GM21367 (cell line): ENCODE data around the gene HBS1L.

Source experiments
- ATAC-seq: cut with Tn5 transposase; IDR thresholded peaks from one replicate; pipeline ENCODE4 v1.9.1; 2021; ENCODE audit not compliant: unreplicated experiment

Gene HBS1L

DNA sequence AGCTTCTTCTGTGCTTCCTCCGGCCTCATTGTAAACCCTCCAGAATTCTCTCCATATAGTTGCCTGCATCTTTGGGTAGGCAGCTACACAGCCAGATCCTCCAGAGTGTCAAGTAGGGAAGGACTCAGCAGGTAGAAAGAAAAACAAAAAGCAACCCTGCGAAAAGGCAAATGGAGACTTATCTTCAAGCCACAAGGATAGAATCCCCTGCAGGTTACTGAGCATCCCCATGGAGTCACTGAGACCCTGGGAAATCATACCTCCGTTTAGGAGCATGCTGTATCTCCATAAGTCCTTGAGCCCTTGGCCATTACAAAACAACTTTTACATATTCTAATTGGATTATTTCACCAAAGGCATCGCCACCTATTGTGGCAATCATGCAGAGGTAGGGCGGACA, 133.3 kb downstream of the HBS1L start:
- ATAC-seq: no peak

DNA sequence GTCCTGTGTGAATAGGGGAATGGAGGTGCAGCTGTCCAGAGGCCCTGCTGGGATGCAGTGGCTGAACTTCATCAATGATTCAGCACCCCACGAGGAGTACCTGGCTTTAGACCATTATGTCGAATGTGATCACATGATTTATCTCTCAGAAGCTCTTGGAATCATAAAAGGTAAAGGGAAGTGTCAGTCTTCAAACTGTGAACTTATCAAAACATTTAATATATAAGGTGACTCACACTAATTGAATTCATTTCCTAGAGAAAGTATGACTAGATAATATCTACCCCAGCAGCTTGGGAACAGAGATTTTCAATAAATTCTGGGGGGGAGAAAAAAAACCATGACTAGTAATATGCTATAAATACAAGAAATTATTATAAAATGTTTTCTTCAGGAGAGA, 134.2 kb downstream of the HBS1L start:
- no peak for ATAC-seq

DNA sequence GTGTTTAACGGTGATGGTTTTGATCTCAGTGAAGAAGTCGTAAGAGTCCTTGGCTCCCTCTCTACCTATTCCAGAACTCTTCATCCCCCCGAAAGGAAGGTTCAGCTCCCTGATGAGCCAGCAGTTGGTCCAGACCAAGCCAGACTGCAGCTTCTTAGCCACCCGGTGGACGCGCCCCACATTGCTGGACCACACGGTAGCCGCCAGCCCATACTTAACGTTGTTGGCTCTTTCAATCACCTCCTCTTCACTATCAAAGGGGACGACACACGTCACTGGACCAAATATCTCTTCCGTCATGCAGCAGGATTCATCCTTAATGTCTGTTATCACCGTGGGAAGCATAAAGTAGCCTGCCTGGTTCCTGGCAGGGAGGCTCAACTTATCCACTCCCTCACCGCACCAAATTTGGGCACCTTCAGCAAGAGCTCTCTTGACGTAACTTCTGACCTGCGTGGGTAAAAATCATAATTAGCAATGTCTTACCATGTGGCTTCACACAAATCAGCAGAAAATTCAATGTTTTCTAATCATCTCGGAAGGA, 136.1 kb downstream of the HBS1L start:
- no peak for ATAC-seq

DNA sequence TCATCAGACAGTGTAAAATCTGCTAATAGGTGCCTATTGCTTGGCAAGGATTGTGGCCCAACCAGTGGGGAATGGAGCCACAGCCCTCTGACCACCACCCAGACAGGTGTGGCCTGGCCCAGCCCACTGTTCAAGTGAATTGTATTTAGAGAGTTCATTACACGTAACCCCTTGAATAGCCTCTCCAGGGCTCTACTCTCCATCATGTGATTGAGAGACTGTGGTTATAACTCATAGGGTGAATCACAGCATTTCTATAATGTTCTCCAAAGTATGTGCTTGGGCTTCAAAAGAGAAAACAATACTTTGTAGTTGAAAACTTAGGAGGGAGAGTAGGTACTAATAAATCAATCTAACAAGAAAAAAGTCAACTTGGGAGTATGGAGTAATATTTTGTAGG, 143.1 kb downstream of the HBS1L start:
- ATAC-seq: no peak

DNA sequence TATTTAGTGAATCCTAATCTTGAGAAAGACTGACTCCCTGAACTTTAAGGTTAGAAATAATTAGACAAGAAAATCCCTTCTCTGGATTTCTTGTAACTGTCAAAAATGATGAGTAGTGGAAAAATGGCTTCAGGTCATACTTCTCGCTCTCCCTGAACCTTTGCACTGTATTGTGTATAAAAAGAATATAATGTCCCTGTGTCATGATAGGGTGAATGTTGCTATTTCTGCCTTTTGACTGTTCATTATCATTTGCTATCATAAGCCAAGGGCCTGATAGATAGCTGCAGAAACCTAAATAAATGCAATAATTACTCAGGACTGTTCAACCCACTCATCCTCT, 144.1 kb downstream of the HBS1L start:
- no peak for ATAC-seq
